HG02943 (cell line): ENCODE measurements around the gene OMP.

Source experiments
- ATAC-seq: cut with Tn5 transposase; IDR thresholded peaks from one replicate; pipeline ENCODE4 v1.9.1; 2021; ENCODE audit warnings: mild to moderate bottlenecking, low read depth, moderate library complexity; ENCODE audit not compliant: unreplicated experiment

Gene OMP

GRCh38 chr11:77150836-77151235 is 48.2 kb downstream of the OMP start:
- no peak for ATAC-seq

DNA sequence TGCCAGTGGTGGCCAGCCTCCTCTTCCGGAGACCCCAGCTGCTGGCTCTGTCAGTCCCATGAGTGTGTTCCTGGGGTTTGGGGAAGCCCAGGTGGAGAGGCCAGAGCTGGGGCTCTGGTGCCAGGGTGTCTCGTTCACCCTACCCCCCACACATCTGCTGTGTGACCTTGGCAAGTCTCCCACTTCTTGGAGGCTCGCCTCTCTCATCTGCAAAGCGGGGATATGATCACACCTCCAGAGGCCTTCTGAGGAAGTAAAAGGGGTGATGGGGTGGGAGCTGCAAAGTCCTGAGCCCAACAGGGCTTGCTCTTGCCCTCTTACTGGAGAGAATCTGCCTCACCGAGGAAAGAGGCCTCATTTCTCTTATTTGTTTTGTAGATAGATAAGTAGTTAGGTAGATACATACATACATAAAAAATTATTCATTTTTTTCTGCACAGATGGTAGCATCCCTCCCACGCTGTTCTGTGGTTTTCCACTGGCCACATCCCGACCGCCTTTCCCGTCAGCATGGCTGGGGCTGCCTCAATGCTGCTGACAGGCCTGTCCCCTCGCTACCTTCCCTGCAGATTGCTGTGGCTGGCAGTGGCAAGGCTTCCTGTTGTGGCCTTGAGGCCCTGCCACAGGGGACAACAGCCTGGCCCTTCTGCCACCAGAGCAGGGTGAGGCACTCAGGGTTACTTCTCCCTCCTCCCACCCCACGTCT is 49.3 kb downstream of the OMP start:
- ATAC-seq, result no peak

DNA sequence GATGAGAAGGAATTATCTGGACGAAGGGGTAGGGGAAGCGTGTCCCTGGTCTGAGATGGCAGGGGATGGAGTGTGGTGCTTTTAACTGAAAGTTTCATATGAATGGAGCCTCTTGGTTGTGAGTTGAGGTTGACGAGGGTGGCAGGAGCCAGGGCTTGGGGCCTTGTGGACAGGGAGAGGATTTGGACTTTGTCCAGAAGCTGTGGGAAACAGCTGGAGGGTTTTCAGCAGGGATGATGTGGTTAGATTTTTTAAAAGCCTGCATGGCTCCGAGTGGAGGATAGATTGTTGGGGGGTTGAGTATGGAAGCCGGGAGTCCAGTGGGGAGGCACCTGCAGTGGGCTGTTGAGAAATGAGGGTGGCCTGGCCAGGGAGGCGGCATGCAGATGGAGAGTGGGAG is 50.2 kb downstream of the OMP start:
- no peak for ATAC-seq
